Loucy (cell line): Measurements from ENCODE around the gene C9orf78.

ENCODE experiments used
- EZH2phosphoT487 ChIP-seq: fragments of 200-600 bp; IDR thresholded peaks from 2 replicates; pipeline ENCODE4 v1.6.1; 2018; ENCODE audit warnings: antibody characterized with exemption, mild to moderate bottlenecking, moderate library complexity, borderline replicate concordance
- TF ChIP-seq, protein P1 (sequence below): fragments of 200-600 bp; sonication (generic); conservative IDR thresholded peaks from 2 replicates; pipeline ENCODE4 v1.5.1; 2014; ENCODE audit warnings: mild to moderate bottlenecking, antibody characterized with exemption, low read length

DNA sequence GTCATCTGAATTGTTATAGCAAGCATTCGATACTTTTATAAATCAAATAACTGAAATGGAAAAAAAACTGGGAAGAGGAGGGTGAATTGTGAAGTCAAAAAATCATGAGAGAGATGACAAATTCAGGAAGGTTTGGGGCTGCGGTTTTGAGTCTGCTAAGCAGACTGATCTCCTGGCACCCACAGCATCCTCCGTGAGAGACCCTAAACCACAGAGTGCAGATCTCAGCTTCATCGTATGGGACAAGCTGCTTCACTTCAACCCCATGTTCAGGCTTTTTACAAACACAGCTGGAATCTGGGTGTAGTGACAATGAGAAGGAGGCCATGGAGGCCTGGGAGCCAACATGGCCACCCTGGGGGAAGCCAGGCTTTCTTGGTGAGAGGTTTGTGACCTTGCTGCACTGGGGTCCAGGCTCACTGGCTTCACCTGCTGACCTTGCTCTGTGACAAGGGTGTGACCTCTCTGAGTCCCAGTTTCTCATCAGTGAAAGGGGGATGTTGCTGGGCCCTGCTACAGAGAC lies 19.6 kb upstream of the C9orf78 start:
- TF ChIP-seq, protein P1, sequence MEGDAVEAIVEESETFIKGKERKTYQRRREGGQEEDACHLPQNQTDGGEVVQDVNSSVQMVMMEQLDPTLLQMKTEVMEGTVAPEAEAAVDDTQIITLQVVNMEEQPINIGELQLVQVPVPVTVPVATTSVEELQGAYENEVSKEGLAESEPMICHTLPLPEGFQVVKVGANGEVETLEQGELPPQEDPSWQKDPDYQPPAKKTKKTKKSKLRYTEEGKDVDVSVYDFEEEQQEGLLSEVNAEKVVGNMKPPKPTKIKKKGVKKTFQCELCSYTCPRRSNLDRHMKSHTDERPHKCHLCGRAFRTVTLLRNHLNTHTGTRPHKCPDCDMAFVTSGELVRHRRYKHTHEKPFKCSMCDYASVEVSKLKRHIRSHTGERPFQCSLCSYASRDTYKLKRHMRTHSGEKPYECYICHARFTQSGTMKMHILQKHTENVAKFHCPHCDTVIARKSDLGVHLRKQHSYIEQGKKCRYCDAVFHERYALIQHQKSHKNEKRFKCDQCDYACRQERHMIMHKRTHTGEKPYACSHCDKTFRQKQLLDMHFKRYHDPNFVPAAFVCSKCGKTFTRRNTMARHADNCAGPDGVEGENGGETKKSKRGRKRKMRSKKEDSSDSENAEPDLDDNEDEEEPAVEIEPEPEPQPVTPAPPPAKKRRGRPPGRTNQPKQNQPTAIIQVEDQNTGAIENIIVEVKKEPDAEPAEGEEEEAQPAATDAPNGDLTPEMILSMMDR = no peak
- TF ChIP-seq EZH2phosphoT487 = no peak
